HG03095 (cell line): ENCODE results near the gene SV2B.
"Not testable (repeated sequence)": the region's sequence is repeated elsewhere in the genome, so short reads cannot be mapped to it uniquely, and the experiment has no call there.

Experiments
- ATAC-seq: cut with Tn5 transposase; IDR thresholded peaks from one replicate; pipeline ENCODE4 v1.9.1; 2021; ENCODE audit warnings: moderate library complexity; ENCODE audit not compliant: unreplicated experiment

The SV2B gene

GRCh38 chr15:91304210-91304609, 204.2 kb downstream of the SV2B start:
- ATAC-seq, result no peak

- no peak for ATAC-seq
Observed at GRCh38 chr15:91304786-91305185, 204.7 kb downstream of the SV2B start.

DNA sequence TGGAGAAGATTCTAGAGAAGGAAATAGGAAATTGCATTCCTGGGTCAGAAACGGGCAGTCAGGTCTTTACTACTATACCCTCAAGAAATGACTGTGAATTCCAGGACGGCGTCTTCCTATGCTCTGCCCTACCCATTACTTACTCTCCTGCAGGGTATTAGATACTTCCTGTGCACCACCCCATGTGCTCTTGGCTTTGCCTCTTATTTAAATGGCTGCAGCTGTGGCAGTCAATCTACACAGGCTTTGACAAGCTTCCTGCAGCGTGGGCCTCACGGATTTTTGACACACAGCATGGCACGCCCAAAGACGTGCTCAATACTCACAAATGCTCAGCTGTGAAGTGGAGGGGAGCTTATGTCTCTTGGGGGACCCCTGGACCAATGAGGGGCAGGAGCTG, 206.1 kb downstream of the SV2B start:
- no peak for ATAC-seq

- no peak for ATAC-seq
Observed at GRCh38 chr15:91307601-91308000, 207.5 kb downstream of the SV2B start.

DNA sequence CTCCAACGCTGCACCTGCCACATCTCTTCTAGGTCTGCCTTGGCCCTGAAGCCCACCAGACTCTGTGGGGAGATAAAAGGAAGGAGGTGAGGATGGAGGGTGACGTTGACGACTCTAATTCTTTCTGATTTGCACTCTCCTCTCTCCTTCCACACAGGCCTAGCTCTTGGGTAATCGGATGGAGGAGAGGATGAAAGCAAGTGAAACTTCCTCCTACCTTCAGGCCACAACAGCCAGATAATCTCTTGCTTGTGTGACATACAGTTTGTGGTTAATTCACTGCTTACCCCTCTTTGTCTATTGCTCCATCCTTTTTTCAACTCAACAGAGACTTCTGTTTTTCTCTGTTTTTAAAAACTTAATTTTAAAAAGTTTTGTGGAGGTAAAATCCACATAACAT, 208.1 kb downstream of the SV2B start:
- ATAC-seq, result no peak

DNA sequence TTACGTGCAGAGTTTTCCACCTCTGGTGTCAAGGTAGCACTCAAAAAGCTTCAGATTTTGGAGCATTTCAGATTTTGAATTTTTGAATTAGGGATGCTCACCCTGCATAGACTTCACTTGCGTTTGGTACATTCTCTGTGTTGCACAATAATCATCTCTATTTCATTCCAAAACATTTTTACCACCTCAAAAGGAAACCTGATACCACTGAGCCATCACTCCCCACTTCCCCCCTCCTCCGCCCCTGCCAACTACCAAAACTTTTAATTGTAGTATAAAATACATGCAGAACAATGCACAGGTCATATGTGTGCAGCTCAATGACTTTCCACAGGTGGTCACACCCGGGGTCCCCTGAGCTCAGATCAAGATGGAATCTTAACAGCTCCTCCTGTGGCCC, 208.8 kb downstream of the SV2B start:
- ATAC-seq, result no peak

DNA sequence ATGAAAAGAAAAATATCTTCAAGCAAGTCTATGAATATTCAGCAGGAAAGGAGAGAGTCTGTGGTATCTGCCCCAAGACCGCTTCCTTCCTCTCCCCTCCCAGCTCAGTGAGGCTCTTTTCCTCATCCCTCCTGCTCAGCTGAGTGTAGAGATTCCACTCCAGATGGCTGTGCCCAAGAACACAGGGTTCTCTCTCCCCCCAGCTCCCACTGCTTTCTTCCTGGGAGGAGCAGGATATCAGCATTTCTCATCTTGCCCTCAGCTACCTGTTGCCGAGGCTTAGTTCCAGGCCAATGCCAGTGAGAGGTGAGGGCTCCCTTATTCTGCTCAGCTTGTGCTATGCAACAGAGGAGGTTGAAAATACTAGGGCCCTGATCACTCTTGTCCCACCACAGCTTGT, 211.9 kb downstream of the SV2B start:
- ATAC-seq, result no peak

- ATAC-seq, result no peak
Observed at GRCh38 chr15:91316126-91316525, 216.1 kb downstream of the SV2B start.

DNA sequence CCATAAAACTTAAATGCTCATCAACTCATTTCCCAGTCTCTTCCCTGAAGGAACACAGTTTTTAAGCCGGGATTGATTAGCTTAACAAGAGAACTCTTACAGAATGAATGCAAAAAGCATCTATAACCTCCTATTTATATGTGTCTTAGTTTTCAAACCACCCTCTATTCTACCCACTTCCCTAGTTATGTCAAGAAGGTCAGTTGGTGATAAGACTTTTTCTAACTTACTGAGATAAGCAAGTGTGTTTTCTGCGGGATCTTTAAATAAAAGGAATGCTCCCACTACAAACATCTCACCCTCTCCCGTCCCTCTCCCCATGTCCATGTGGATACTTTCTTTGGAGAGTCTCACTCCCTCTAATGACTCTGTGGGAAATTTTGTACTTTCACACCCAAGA, 218.5 kb downstream of the SV2B start:
- ATAC-seq, result no peak

DNA sequence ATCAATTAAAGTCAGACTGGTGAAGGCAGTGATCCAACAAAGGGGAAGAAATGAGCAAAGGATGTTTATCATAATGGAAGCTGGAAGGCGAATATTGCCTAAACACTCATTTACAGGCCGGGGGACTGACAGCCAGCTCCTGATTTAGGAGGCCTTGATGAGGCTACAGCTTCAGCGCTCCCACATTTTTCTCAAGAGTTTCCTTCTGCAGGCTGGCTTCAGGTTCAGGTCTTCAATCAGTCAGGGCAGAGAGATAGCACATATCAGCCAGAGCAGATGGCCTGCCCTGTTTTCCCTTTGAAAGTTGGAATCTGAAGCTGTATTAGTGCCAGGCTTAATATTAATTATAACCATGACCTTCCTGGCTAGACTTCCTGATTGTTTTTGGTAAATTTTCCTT, 218.9 kb downstream of the SV2B start:
- no peak for ATAC-seq

GRCh38 chr15:91319371-91320059, 219.5 kb downstream of the SV2B start:
- ATAC-seq, result no peak

DNA sequence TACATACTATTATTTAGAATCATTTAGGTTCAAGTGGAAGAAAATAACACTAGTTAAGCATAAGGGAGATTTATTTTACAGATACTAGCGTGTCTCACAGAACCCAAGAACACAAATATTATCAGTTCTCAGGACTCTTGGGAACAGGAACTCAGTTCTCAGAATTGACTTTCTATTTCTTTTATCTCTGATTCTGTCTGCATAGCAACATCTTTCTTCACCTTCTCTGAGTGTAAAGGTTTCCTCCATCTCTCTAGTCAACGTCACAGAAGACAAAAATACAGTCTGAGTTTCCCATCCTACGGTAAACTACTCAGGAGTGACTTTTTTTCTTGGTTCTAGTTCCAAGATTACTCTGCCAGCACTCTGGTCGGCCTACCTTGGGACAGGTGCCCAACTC, 220.0 kb downstream of the SV2B start:
- no peak for ATAC-seq

GRCh38 chr15:91329914-91330313, 229.9 kb downstream of the SV2B start:
- no peak for ATAC-seq

GRCh38 chr15:91331581-91331980, 231.5 kb downstream of the SV2B start:
- no peak for ATAC-seq

DNA sequence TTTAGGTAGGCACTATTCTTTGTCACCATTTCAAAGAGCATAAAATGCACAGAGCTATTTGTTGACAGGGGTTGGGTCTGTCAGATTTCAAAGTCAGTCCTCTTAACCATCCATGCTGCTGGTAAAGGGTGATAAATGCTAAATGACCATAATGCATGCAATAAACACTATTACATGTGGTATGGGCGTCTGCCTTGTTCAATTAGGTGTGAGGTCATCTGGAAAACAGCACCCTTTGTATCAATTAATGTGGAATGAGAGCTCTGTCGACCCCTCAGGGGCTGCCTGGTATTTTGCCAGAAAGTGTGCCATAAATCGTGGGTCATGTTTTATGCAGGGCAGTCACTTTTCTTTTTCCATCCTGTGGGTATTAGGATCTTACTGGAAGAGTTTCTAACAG, 235.6 kb downstream of the SV2B start:
- no peak for ATAC-seq

GRCh38 chr15:91336687-91337086, 236.6 kb downstream of the SV2B start:
- no peak for ATAC-seq

DNA sequence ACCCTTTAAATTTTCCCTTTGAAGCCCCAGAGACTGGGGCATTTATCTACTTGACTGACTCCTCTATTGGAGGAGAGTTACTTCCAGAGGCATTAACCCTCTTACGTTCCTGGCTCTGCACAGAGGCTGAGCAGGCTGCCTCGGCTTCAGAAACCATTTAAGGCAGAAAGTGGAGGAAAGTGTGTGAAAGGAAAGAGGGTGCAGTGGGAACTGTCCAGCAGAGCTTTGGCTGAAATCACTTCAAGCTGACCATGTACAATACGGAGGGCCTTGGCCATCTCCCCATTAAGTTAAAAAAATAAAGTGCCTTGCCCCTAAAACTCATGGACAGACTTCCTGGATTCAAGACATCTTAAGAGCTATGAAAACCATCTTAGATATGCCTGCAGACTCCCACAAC, 238.7 kb downstream of the SV2B start:
- ATAC-seq, result no peak

- ATAC-seq, result no peak
Observed at GRCh38 chr15:91342097-91342496, 242.0 kb downstream of the SV2B start.

GRCh38 chr15:91344912-91345311, 244.9 kb downstream of the SV2B start:
- not testable (repeated sequence) for ATAC-seq

- ATAC-seq, result no peak
Observed at GRCh38 chr15:91345736-91346135, 245.7 kb downstream of the SV2B start.

DNA sequence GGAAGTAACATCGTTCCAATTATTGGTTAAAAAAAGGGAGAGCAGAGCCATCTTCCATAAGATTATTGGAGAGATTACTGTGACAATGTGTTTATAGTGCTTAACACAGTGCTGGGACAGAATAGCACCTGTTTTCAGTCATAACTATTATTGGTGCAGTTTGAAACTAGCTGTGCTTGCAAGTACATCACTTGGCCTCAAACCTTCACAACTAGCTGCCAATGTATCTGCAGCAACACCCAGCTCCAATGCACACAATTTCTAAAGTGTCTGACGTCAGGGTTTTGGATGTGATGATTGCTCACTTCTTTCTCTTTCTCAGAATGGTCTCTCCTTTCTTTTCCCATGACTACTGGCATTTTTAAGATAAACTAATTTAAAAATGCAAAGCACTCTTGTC, 246.2 kb downstream of the SV2B start:
- no peak for ATAC-seq

DNA sequence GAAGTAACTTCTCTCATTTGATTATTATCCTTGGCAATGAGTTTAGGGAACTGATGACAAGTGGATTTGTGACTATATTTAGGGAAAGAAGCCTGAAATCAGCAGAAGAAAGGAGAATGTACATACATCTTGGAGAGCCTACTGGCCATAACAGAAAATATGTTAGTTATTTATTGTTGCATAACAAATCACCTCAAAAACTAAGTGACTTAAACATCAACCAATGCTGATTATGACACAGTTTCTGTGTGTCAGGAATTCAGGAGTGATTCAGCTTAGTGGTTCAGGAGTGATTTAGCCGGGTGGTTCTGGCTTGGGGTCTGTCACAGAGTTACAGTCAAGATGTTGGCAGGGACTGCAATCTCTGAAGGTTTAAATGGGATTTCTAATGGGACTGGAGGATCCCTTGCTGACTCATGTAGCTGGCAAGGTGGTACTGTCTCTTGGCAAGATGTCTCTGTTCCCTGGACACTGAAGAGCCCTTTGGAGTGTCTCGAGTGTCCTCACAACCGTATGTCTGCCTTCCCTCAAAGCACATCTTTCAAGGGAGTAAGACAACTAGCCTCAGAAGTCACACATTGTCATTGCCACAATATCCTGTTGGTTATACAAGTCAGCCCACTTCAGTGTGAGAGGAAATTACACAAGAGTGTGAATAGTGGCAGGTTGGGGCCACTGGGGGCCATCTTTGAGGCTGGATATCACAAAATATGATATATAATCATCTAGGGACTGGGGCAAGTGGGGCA, 248.9 kb downstream of the SV2B start:
- no peak for ATAC-seq
